GM12878 (cell line): ENCODE results near the gene RSPH1. TPM values are rescaled to one million over a fixed set of nuclear protein-coding genes. Genes with fewer than 3 reads are reported as not detected.

ENCODE experiments used
- ATAC-seq: fragments of 200-7000 bp; cut with Tn5 transposase; 3 replicates; pipeline ENCODE4 v1.9.1; 2020; ENCODE audit warnings: mild to moderate bottlenecking, moderate library complexity
- BruUV-seq: library from RNA; stranded (reverse); fragments of 400-500 nt; replicated peaks from 2 replicates; lab custom pipeline; 2021; lab: Mats Ljungman, UMichigan
- CTCF ChIA-PET: fragments of 300-600 bp; sonication (Branson Sonifier 250); formaldehyde crosslinking; extraction: SDS; loops from one replicate; lab custom pipeline; 2021; ENCODE audit warnings: inconsistent platforms; lab: Yijun Ruan, JAX
- POLR2A ChIA-PET: fragments of 350-600 bp; formaldehyde crosslinking; extraction: SDS; loops from one replicate; lab custom pipeline; 2021; ENCODE audit warnings: inconsistent platforms; lab: Charles Lee
- RAD21 ChIA-PET: fragments of 300-600 bp; sonication (Branson Sonifier 250); formaldehyde crosslinking; loops from one replicate; lab custom pipeline; 2023; ENCODE audit warnings: antibody characterized with exemption; ENCODE audit not compliant: unreplicated experiment; lab: Charles Lee
- SMC1A ChIA-PET: fragments of 300-600 bp; sonication (Branson Sonifier 250); formaldehyde crosslinking; loops from one replicate; lab custom pipeline; 2023; ENCODE audit not compliant: unreplicated experiment, uncharacterized antibody; lab: Charles Lee
- DNase-seq: peaks from one replicate; pipeline ENCODE4 v3.0.0-alpha.2; 2011; ENCODE audit warnings: low read depth, low spot score
- FAIRE-seq: peaks from 3 replicates; lab custom pipeline; 2011; peaks lifted over from hg19 to GRCh38; lab: Jason Lieb, UNC
- H2AFZ ChIP-seq: 2 replicates; pipeline ENCODE4 v1.6.0; 2011; ENCODE audit warnings: low read depth, low read length, control low read depth; ENCODE audit not compliant: control insufficient read depth
- H3K27ac ChIP-seq: 2 replicates; pipeline ENCODE4 v1.5.1; 2011; ENCODE audit warnings: control low read depth; ENCODE audit not compliant: control insufficient read depth, insufficient read depth
- H3K27me3 ChIP-seq, 2 experiments: replicated peaks in 1 of 2; 2 replicates each; pipeline versions ENCODE4 v1.6.0 to v1.6.1; 2011; ENCODE audit warnings: low read length in 1 of 2; ENCODE audit not compliant: control insufficient read depth in 2 of 2, insufficient read depth in 2 of 2
- H3K36me3 ChIP-seq, 2 experiments: 2 replicates each; pipeline ENCODE4 v1.5.1; 2011; ENCODE audit warnings: low read length in 1 of 2; ENCODE audit not compliant: control insufficient read depth in 2 of 2, insufficient read depth in 2 of 2
- H3K4me1 ChIP-seq: 2 replicates; pipeline ENCODE4 v1.6.1; 2011; ENCODE audit warnings: mild to moderate bottlenecking, low read length, moderate library complexity, mixed read lengths; ENCODE audit not compliant: control insufficient read depth, insufficient read depth
- H3K4me2 ChIP-seq: 2 replicates; pipeline ENCODE4 v1.6.0; 2011; ENCODE audit warnings: control low read depth; ENCODE audit not compliant: control insufficient read depth, insufficient read depth
- H3K4me3 ChIP-seq: fragments of 200-600 bp; sonication (generic); 2 replicates; pipeline ENCODE4 v1.5.1; 2016
- H3K79me2 ChIP-seq: 2 replicates; pipeline ENCODE4 v1.6.0; 2011; ENCODE audit warnings: low read length; ENCODE audit not compliant: control insufficient read depth, insufficient read depth
- H3K9ac ChIP-seq: 2 replicates; pipeline ENCODE4 v1.8.0; 2011; ENCODE audit warnings: low read length, control low read depth, mixed read lengths; ENCODE audit not compliant: control insufficient read depth, insufficient read depth
- H3K9me3 ChIP-seq: replicated peaks from 3 replicates; pipeline ENCODE4 v1.5.1; 2011; ENCODE audit warnings: mild to moderate bottlenecking, low read length; ENCODE audit not compliant: control insufficient read depth, insufficient read depth
- H4K20me1 ChIP-seq: 2 replicates; pipeline ENCODE4 v1.6.0; 2011; ENCODE audit not compliant: control insufficient read depth, insufficient read depth
- BCL11A ChIP-seq: IDR thresholded peaks from 2 replicates; pipeline ENCODE4 v1.6.1; 2011; ENCODE audit warnings: low read depth, low read length
- CHD4 ChIP-seq: fragments of 200-600 bp; sonication (generic); IDR thresholded peaks from 2 replicates; pipeline ENCODE4 v1.6.1; 2016; ENCODE audit warnings: mild to moderate bottlenecking
- KAT2A ChIP-seq: conservative IDR thresholded peaks from 2 replicates; pipeline ENCODE4 v1.6.1; 2011; ENCODE audit warnings: low read depth, low read length; ENCODE audit not compliant: control insufficient read depth
- MYC ChIP-seq: IDR thresholded peaks from 2 replicates; pipeline ENCODE4 v1.6.1; 2011; ENCODE audit warnings: mild to moderate bottlenecking, low read length, moderate library complexity, inconsistent platforms; ENCODE audit not compliant: insufficient read depth, insufficient replicate concordance, insufficient read length, severe bottlenecking
- RAD21 ChIP-seq: IDR thresholded peaks from 2 replicates; pipeline ENCODE4 v1.6.1; 2011; ENCODE audit warnings: mild to moderate bottlenecking, low read depth, low read length, moderate library complexity; ENCODE audit not compliant: insufficient read depth
- RBBP5 ChIP-seq: fragments of 200-600 bp; sonication (generic); conservative IDR thresholded peaks from 2 replicates; pipeline ENCODE4 v1.6.1; 2016
- YY1 ChIP-seq: IDR thresholded peaks from 2 replicates; pipeline ENCODE4 v1.6.1; 2011; ENCODE audit warnings: low read depth, mild to moderate bottlenecking, low read length
- ZNF217 ChIP-seq: fragments of 450-650 bp; IDR thresholded peaks from 2 replicates; pipeline ENCODE4 v1.6.1; 2017; ENCODE audit warnings: antibody characterized with exemption, mild to moderate bottlenecking
- WGBS: methylation state at CpG from one replicate; pipeline ENCODE4 v1.1.6; 2016; ENCODE audit warnings: low lambda C conversion rate; ENCODE audit not compliant: insufficient replicate concordance, insufficient coverage; ENCODE audit errors: missing lambda C conversion rate; 5-methylcytosine and 5-hydroxymethylcytosine counted together
- in situ Hi-C: fragments of 300-500 bp; cut with MboI; formaldehyde crosslinking; loops from 9 replicates; pipeline ENCODE4 v1.14.3; 2018; ENCODE audit warnings: mixed read lengths
- intact Hi-C: fragments of 100-400 bp; cut with micrococcal nuclease; formaldehyde crosslinking; loops from one replicate; pipeline ENCODE4 v1.14.2; 2022; ENCODE audit not compliant: unreplicated experiment
- polyA plus RNA-seq, 11 experiments: library from polyadenylated mRNA; depleted of rRNA in 4 of 11; unstranded in 6 of 11; stranded (reverse) in 5 of 11; fragments of >200 nt; fragmentation: Nextera tagmentation in 4 of 11; fragmentation: Illumina TruSeq in 1 of 11; extraction: Ambion mirVana in 4 of 11; extraction: Trizol in 1 of 11; gene quantifications; 1 replicate in 1 of 11; 2 replicates in 10 of 11; pipeline versions ENCODE4 v1.2.1 to v1.2.3, GENCODE V29; 2011 to 2016; ENCODE audit warnings: inconsistent platforms in 2 of 11, missing spikeins in 2 of 11, low read depth in 1 of 11
- total RNA-seq, 4 experiments: library from RNA; depleted of rRNA in 3 of 4; stranded (reverse); fragments of >200 nt in 3 of 4; fragmentation: Illumina TruSeq in 1 of 4; extraction: Trizol in 1 of 4; gene quantifications; 2 replicates each; pipeline versions ENCODE4 v1.2.1 to v1.2.3, GENCODE V29; 2013 to 2021
- TF ChIP-seq, protein P1 (sequence below): IDR thresholded peaks from 2 replicates; pipeline ENCODE4 v1.6.1; 2012; ENCODE audit warnings: mild to moderate bottlenecking, low read depth, low read length

Gene RSPH1
- total and polyA plus RNA-seq, 10 of the 15 experiments (the other 5 are each of a cell fraction or from before 2014, with no cell fraction given) = 0.11 to 1.4 (median 0.38) TPM

- TF ChIP-seq ZNF217 = no peak
- no peak for TF ChIP-seq KAT2A
- TF ChIP-seq RBBP5 = no peak
- TF ChIP-seq, protein P1, sequence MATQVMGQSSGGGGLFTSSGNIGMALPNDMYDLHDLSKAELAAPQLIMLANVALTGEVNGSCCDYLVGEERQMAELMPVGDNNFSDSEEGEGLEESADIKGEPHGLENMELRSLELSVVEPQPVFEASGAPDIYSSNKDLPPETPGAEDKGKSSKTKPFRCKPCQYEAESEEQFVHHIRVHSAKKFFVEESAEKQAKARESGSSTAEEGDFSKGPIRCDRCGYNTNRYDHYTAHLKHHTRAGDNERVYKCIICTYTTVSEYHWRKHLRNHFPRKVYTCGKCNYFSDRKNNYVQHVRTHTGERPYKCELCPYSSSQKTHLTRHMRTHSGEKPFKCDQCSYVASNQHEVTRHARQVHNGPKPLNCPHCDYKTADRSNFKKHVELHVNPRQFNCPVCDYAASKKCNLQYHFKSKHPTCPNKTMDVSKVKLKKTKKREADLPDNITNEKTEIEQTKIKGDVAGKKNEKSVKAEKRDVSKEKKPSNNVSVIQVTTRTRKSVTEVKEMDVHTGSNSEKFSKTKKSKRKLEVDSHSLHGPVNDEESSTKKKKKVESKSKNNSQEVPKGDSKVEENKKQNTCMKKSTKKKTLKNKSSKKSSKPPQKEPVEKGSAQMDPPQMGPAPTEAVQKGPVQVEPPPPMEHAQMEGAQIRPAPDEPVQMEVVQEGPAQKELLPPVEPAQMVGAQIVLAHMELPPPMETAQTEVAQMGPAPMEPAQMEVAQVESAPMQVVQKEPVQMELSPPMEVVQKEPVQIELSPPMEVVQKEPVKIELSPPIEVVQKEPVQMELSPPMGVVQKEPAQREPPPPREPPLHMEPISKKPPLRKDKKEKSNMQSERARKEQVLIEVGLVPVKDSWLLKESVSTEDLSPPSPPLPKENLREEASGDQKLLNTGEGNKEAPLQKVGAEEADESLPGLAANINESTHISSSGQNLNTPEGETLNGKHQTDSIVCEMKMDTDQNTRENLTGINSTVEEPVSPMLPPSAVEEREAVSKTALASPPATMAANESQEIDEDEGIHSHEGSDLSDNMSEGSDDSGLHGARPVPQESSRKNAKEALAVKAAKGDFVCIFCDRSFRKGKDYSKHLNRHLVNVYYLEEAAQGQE = no peak
- no peak for TF ChIP-seq YY1
- TF ChIP-seq RAD21 = no peak
These were observed 44.1 kb downstream of the RSPH1 start (continued) for GRCh38 chr21:42451941-42452340.

DNA sequence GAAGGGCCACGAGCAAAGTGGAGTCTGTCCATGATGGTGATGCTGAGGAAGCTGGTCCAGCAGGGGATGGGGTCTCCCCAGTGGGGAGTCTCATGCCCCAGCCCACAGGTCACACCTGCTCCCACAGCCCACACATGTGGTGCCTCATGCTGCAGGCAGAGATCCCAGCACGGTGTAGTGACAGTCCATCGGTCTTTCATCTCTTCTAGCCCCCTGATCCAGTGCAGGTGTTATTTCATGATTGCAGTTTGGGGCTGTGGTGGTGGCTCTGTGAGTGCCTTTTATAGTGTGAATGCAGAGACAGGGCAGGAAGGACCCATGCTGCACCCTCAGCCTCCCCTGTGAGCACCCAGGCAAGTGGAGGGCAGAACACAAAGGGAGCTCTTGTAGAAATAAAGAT is 47.3 kb downstream of the RSPH1 start:
- DNase-seq (no peak), ATAC-seq (no peak), FAIRE-seq (no peak)
- BruUV-seq = no TSS peak
- H3K79me2 ChIP-seq = no peaks in the 10 kb centered on the region
- no peaks in the 10 kb centered on the region for H3K9me3 ChIP-seq
- in situ Hi-C loops (loop anchor here (5.0 kb wide), 2 partner anchors 71 to 141 kb away; no protein-coding TSS in a partner anchor), intact Hi-C loops (no loop called here)
- ChIA-PET RAD21 (interaction anchor here (0.7 to 5.1 kb wide), 7 partner anchors 11 to 139 kb away, joined by 3 to 41 read pairs (median 8); no protein-coding TSS in a partner anchor), POLR2A (no interaction called here), SMC1A (interaction anchor here (1.0 to 3.5 kb wide), 10 partner anchors 23 to 283 kb away, joined by 3 to 25 read pairs (median 8); no protein-coding TSS in a partner anchor), CTCF (interaction anchor here (0.6 to 9.7 kb wide), 9 partner anchors 10 to 300 kb away, joined by 3 to 117 read pairs (median 3); no protein-coding TSS in a partner anchor)
- peaks cover 17% of the 10 kb centered on the region for H3K4me1 ChIP-seq
- no peak for TF ChIP-seq CHD4
- no peak for TF ChIP-seq BCL11A
- no peak for TF ChIP-seq MYC
- no peaks in the 10 kb centered on the region for H3K36me3 ChIP-seq
- H3K27ac ChIP-seq = no peak overlapping the region
- H3K4me2 ChIP-seq = no peak overlapping the region
- no peaks in the 10 kb centered on the region for H4K20me1 ChIP-seq
- no peak overlapping the region for H3K4me3 ChIP-seq
- H3K9ac ChIP-seq = no peak overlapping the region
- 80% methylated on average over 3 of the region's 3 CpGs for WGBS
- no peaks in the 10 kb centered on the region for H3K27me3 ChIP-seq
- H2AFZ ChIP-seq = no peak overlapping the region
